Activated naive CD4-positive, alpha-beta T cell (primary cell): ENCODE data around the gene NGDN.
"Not testable (repeated sequence)": the region's sequence is repeated elsewhere in the genome, so short reads cannot be mapped to it uniquely, and the experiment has no call there.

ENCODE experiments used
- DNase-seq, 4 experiments: peaks; one replicate each; lab custom pipeline; 2025; lab: John Stamatoyannopoulos, UW

Gene NGDN

GRCh38 chr14:23439107-23439835 lies 30.2 kb upstream of the NGDN start:
- DNase-seq: no peak

- no peak for DNase-seq
Measured at GRCh38 chr14:23441076-23441475, 28.4 kb upstream of the NGDN start.

DNA sequence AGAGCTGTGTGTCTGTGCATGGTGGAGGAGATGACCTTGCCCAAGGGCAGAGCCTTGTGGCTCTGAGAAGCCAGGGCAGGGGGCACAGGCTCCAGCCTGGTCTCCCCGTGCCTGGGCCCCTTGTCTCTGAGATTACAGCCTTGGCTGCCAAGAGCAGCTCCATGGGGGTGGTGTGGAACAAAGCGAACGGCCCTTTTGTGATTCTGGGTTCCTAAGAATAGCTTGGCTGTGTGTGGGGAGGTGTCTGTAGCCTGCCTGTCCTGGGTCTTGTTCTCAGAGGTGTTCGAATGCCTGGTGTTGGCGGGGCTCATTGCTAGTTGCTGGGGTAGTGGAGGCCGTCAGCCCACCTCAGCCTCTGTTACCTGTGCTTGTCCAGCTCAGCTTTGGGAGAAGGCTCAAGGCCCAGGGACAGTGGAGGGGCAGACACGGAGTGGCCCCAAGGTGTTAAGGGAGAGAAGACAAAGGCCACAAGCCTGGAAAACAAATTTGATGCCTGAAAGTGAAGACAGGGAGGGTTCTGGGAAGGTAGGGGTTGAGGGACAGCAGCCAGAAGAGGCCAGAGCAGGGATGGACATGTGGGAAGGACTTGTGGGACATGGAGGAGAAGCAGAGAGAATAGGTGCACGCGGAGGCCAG lies 26.7 kb upstream of the NGDN start:
- DNase-seq: peak in 1 of 4 experiments; percentile 11

GRCh38 chr14:23443411-23443812 lies 26.1 kb upstream of the NGDN start:
- DNase-seq: no peak

- DNase-seq: no peak
Measured at GRCh38 chr14:23443881-23444280, 25.6 kb upstream of the NGDN start.

DNA sequence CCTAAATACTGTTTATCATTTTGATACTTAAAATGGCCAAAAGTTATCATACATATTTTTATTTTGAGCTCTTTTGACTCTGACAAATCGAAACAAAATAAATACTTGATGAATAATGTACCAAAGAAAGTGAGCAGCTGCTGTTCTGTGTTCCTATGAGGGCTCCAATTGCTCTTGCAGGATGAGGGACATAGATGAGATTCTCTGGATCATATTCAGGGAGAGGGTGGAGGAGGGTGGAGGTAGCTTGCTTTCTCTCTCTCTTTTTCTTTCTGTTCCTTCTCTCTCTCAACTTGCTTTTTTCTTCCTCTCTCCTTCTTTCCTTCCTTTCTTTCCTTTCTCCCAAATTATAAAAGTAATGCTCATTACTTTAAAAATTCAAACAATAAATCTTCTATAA lies 25.2 kb upstream of the NGDN start:
- DNase-seq: no peak

GRCh38 chr14:23445773-23446172 lies 23.7 kb upstream of the NGDN start:
- no peak for DNase-seq

- no peak for DNase-seq
Measured at GRCh38 chr14:23446291-23446851, 23.1 kb upstream of the NGDN start.

- DNase-seq: no peak
Measured at GRCh38 chr14:23447361-23448350, 21.8 kb upstream of the NGDN start.

DNA sequence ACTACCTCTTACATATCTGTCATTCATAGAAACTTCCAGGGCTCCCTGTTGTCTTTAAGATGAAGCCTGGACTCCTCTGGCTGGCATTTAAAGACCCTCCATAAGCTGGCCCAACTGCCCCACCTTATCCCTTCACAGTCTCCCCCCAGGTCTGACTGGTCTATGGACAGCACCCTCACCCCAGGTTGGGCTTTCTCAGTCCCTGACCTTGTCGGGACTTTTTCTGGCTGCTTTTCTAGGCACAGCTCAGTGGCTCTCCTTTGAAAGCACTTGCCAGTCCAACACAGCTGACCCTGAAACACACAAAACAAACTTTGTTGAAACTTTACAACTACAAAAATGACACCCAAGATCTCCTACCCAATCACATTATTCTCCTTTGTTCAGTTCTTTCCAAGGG lies 20.2 kb upstream of the NGDN start:
- no peak for DNase-seq

- DNase-seq: no peak
Measured at GRCh38 chr14:23450379-23450778, 19.1 kb upstream of the NGDN start.

DNA sequence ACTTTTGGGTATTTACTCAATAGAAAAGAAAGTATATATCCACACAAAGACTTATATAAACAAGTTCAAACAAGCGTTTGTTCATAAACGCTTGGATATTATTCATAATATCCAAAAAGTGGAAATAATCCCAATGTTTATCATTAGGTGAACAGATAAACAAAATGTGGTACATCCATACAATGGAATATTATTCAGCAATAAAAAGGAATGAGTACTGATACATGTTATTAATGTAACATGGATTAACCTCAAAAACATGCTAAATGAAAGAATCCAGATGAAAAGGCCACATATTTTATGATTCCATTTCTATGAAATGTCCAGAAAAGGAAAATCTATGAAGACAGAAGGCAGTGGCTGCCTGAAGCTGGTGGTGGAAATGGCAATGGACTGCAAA lies 17.3 kb upstream of the NGDN start:
- no peak for DNase-seq

GRCh38 chr14:23454445-23454856 lies 15.1 kb upstream of the NGDN start:
- no peak for DNase-seq

DNA sequence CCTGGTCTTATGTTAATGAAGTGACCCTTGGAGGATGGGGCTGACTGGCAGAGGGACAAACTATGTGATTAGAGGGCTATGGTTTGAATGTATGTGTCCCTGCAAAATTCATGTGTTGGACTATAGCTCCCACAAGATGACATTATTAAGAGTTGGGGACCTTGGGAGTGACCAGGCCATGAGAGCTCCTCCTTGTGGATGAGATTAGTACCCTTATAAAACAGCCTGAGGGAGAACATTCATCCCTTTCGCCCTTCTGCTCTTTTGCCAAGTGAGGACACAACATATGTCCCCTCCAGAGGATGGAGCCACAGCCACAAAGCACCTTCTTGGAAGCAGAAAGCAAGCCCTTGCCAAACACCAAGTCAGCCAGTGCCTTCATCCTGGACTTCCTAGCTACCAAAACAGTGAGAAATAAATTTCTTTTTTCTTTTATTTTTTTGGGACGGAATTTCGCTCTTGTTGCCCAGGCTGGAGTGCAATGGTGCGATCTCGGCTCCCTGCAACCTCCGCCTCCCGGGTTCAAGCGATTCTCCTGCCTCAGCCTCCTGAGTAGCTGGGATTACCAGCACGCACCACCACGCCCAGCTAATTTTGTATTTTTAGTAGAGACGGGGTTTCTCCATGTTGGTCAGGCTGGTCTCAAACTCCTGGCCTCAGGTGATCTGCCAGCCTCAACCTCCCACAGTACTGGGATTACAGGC lies 12.5 kb upstream of the NGDN start:
- not testable (repeated sequence) for DNase-seq

DNA sequence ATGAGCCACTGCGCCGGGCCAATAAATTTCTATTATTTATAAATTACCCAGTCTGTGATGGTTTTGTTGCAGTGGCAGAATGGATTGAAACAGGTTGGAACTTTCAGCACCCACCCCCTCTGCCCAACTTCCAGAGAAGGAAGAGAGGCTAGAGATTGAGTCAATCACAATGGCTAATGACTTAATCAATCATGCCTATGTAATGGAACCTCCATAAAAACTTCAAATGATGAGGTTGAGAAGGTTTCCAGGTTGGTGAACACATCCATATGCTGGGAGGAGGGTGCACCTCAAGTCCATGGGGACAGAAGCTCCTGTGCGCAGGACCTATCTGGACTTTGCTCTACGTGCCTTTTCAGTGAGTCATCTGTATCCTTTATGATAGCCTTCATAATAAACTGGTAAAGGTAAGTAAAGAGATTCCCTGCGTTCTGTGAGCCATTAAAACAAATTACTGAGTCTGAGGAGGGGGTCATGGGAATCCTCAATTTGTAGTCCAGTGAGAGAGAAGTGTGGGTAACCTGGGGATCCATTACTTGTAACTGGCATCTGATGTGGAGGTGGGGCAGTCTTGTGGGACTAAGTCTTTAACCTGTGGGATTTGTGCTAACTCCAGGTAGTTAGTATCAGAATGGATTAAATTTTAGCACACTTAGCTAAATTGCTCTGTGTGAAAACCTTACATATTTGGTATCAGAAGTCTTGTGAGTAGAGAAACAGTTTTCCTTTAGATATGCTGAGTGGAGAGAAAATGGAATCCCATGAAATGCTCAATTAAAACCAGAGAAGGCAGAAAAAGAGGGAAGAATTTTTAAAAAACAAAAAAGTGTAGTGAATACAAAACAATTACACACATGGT lies 11.7 kb upstream of the NGDN start:
- DNase-seq: no peak

DNA sequence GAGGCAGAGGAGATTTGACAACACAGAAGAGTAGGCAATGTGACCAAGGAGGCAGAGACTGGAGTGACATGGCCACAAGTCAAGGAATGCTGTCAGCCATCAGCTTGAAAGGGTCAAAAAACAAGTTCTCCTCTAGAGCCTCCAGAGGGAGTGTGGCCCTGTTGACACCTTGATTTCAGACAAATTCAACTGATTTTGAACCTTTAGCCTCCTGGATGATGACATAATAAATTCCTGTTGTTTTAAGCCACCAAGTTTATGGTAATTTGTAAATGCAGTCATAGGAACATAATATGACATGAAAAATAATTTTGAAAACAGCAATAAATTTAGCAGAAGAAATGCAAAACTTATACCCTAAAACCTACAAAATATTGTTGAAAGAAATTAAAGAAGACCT lies 8.5 kb upstream of the NGDN start:
- DNase-seq: no peak

DNA sequence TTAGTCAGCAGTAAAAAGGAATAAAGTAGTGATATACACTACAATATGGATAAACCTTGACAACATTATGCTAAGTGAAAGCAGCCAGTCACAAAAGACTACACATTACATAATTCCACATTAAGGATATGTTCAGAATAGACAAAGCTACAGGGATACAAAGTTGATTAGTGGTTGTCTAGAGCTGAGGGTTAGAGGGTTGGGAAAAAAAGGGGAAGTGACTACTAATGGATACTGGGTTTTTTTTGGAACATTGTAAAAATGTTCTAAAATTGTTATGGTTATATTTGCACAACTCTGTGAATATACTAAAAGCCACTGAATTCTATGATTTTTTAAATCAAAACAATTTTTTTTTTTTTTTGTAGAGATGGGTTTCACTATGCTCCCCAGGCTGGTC lies 4.8 kb upstream of the NGDN start:
- DNase-seq: no peak

DNA sequence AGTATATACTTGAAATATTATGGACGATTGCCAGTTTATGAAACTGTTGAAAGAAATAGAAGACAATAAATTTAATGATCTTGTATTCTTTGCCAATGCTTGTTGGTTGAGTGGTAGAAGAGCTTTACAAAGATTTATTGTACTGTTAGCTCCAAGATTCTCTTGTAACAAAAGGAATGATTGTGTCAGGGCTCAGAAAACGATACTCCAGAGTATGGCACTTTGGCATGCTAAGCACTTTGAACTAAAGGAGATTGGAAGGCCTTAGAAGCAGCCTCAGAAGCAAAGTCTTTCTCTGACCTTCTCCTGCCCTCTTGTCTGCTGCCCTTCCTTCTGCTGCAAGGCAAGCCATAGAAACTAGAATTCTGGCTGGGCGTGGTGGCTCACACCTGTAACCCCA lies 4.2 kb upstream of the NGDN start:
- DNase-seq: no peak

DNA sequence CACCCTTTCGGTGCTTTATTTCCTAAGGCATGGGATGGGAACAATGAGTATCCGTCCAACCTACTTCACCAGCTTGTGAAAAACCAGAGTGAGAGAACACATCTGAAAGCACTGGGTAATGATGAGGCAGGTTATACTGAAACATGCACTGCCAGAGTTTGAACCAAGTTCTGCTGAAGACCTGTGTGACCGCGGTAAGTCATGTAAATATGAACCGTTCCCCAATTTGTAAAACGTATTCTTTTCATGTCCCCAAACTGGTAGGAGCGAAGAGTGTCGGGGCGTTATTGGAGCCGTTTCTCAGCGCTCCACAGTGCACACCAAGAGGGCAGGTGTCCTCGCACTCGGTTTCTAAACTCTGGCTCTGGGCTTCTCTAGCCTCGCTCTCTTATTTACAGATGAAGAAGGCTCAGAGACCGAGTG lies 788 bp upstream of the NGDN start:
- no peak for DNase-seq

GRCh38 chr14:23469906-23470403 lies 452 bp downstream of the NGDN start:
- DNase-seq: no peak

- no peak for DNase-seq
Measured at GRCh38 chr14:23470947-23471346, 1.4 kb downstream of the NGDN start.
